GM19438 (cell line): ENCODE results near the gene SELENOV.

ENCODE experiments used
- ATAC-seq: cut with Tn5 transposase; IDR thresholded peaks from one replicate; pipeline ENCODE4 v1.9.1; 2021; ENCODE audit warnings: low read depth; ENCODE audit not compliant: unreplicated experiment

Gene SELENOV

DNA sequence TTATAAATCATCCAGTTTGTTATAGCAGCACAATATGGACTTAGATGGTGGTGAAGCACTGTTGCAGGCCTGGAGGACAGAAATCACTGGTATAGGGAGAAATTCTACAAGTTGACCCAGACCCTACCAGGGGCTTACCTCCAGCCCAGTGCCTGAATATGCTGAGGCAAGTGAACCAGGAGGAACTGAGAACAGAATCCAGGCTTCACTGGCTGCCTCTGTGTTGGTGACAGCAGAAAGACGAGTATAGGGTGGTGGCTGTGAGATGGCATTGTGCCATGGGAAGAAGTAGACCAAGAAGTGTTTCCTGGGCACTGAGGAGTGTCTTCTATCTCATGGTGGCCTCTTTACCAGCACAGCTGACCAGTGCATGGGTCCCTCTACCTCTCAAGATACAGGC, 40.9 kb downstream of the SELENOV start:
- ATAC-seq: no peak

GRCh38 chr19:39557811-39558623, 43.1 kb downstream of the SELENOV start:
- ATAC-seq: no peak

DNA sequence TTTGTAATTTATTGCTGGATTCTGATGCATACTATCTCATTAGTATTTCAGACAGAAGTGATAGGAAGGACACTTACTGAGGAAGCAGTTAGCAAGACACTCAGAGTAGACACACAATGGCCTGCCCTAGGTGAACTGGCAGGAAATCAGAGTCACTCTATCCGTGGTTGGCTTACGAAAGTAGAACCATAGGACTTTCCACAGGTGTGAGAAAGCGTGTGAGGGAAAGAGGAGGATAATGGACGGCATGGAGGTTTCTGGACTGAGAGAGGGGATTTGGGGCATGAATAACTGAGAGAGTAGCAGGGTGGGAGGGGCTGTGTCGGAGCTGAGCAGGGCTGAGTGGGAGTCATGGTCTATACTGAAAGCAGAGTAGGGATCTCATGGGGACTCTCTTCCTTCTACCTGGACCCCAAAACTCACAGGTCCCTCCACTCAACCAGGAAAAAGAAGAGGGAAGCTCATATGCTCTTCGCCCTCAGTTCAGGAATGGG, 43.7 kb downstream of the SELENOV start:
- no peak for ATAC-seq

- ATAC-seq: no peak
Observed at GRCh38 chr19:39563408-39563807, 48.5 kb downstream of the SELENOV start.

GRCh38 chr19:39566064-39566463, 51.1 kb downstream of the SELENOV start:
- ATAC-seq: no peak

GRCh38 chr19:39568604-39569003, 53.7 kb downstream of the SELENOV start:
- ATAC-seq: no peak
